HUES6 (cell line): ENCODE measurements around the gene ZDHHC17.
A peak's percentile ranks its signal among the peaks of the same experiment; 100 is the strongest.
"Not testable (repeated sequence)": the region's sequence is repeated elsewhere in the genome, so short reads cannot be mapped to it uniquely, and the experiment has no call there.

Experiments used
- H3K27ac ChIP-seq: 2 replicates; pipeline ENCODE4 v1.7.0; 2013; ENCODE audit warnings: low read depth, mild to moderate bottlenecking, low read length, inconsistent platforms
- H3K27me3 ChIP-seq: 2 replicates; pipeline ENCODE4 v1.6.1; 2013; ENCODE audit warnings: low read length; ENCODE audit not compliant: control insufficient read depth, insufficient read depth
- H3K36me3 ChIP-seq: 2 replicates; pipeline ENCODE4 v1.6.1; 2013; ENCODE audit warnings: low read length; ENCODE audit not compliant: control insufficient read depth, insufficient read depth
- H3K4me1 ChIP-seq: 2 replicates; pipeline ENCODE4 v1.6.1; 2013; ENCODE audit warnings: low read length; ENCODE audit not compliant: control insufficient read depth, insufficient read depth
- H3K4me3 ChIP-seq: 2 replicates; pipeline ENCODE4 v1.5.1; 2013; ENCODE audit warnings: low read depth, low read length
- H3K9ac ChIP-seq: one replicate; pipeline ENCODE4 v1.6.1; 2013; ENCODE audit warnings: mild to moderate bottlenecking, low read length
- H3K9me3 ChIP-seq: 2 replicates; pipeline ENCODE4 v1.6.1; 2013; ENCODE audit warnings: low read depth, low read length; ENCODE audit not compliant: control insufficient read depth, insufficient read depth

ZDHHC17 gene, protein sequence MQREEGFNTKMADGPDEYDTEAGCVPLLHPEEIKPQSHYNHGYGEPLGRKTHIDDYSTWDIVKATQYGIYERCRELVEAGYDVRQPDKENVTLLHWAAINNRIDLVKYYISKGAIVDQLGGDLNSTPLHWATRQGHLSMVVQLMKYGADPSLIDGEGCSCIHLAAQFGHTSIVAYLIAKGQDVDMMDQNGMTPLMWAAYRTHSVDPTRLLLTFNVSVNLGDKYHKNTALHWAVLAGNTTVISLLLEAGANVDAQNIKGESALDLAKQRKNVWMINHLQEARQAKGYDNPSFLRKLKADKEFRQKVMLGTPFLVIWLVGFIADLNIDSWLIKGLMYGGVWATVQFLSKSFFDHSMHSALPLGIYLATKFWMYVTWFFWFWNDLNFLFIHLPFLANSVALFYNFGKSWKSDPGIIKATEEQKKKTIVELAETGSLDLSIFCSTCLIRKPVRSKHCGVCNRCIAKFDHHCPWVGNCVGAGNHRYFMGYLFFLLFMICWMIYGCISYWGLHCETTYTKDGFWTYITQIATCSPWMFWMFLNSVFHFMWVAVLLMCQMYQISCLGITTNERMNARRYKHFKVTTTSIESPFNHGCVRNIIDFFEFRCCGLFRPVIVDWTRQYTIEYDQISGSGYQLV

DNA sequence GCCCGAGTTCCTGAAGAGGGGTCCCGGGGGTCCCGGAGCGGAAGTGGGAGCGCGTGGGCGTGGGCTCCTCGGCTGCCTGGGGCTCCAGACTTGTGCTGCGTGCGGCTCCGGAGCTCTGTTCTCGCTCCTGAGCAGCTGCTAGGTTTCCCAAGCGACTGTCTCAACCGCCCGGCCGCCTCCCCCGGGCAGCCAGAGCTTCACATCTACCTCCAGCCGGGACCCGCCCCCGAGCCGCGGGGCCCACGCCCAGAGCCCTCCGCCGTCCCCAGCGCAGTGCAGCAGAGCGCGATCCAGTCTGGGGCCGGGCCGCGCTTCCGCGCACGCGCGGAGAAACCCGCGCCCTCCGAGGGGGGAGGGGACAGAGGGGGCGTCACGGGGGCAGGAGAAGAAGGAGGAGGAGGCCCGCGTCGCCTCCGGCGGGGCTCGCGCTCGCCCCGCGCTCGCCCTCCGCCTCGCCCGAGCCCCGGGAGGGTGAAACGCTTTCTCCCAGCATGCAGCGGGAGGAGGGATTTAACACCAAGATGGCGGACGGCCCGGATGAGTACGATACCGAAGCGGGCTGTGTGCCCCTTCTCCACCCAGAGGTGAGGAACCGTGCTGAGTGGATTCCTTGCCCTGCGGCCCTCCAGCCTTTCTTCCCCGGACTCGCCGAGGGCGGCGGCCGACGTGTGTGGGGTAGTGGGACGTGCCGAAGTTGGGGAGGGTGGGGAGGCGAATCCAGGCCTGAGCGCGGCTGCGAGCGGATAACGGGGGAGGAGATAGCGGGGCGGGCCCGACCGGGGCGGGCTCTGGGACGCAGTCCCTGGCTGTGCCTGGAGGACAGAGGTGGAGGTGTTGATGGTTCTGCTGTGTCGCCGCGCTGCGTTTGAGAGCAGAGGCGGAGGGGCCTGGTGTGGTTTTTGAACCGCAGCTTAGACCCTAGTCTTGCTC lies at the start of gene ZDHHC17:
ZDHHC17 (plus strand) TSS at position 370 of the 930 bp plus-strand sequence; CDS start at position 492, 122 bp downstream.
- H3K9me3 ChIP-seq = no peaks in the 10 kb centered on the region
- H3K4me1 ChIP-seq = peaks cover 15% of the 10 kb centered on the region
- no peaks in the 10 kb centered on the region for H3K27me3 ChIP-seq
- H3K36me3 ChIP-seq = no peaks in the 10 kb centered on the region
- peak within 1 kb of the TSS; percentile 90 for H3K4me3 ChIP-seq
- peak within 1 kb of the TSS; percentile 94 for H3K9ac ChIP-seq
- peak within 1 kb of the TSS; percentile 94 for H3K27ac ChIP-seq

DNA sequence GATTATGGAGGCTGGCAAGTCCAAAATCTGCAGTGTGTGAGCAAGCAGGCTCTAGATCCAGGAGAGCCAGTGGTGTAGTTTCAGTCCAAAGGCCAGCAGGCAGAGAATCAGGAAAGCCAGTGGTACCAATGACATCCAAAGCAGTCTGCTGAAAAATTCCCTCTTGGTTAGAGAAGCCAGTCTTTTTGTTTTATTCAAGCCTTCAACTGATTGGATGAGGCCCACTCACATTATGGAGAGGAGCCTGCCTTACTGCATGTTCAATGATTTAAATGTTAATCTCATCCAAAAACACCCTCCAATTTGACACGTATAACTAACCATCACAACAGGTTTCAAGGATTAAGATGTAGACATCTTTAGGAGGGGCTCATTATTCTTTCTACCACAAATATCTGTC lies 49.5 kb upstream of the ZDHHC17 start:
- H3K9ac ChIP-seq = no peak overlapping the region
- no peaks in the 10 kb centered on the region for H3K27me3 ChIP-seq
- H3K4me3 ChIP-seq = no peak overlapping the region
- peaks cover 19% of the 10 kb centered on the region for H3K4me1 ChIP-seq
- H3K9me3 ChIP-seq = peaks cover 6% of the 10 kb centered on the region; the same call in 1 of the 2 replicates
- no peaks in the 10 kb centered on the region for H3K36me3 ChIP-seq
- no peak overlapping the region for H3K27ac ChIP-seq

DNA sequence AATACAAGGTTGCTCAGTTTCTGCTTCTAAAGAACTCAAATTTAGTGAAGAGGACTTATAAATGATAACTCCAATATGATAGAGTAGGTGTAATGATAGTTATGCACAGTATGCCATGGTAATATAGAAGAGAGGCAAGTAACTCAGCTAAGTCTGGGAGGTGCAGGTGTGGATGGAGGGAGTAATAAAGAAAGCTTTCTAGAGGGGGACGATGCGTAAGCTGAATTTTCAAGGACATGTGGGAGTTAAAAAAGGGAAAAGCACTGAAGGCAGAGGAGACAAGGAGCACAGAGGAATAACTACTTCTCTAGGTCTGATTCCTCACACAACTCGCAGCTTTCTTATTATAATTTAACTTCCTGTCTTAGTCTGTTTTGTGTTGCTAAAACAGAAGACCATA lies 49.1 kb upstream of the ZDHHC17 start:
- Histone ChIP-seq H3K9ac (no peak overlapping the region), H3K27me3 (no peaks in the 10 kb centered on the region), H3K27ac (no peak overlapping the region), H3K36me3 (no peaks in the 10 kb centered on the region), H3K4me3 (no peak overlapping the region), H3K4me1 (peaks cover 24% of the 10 kb centered on the region), H3K9me3 (peaks cover 6% of the 10 kb centered on the region; the same call in 1 of the 2 replicates)

DNA sequence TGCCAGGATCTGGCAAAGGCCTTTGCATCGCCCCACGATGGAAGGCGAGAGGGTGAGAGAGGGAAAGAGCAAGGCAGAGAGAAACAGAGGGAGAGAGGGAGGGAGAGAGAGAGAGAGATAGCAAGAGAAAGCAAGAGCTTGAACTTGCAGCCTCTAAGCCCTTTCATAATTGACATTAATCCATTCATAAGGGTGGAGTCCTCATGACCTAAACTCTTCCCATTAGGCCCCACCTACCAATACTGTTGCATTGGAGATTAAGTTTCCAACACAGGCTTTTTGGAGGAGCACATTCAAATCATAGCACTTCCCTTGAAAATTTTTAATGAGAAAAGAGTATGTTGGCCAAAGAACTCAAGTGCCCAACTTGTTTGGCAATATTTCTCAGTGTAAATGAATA lies 48.6 kb upstream of the ZDHHC17 start:
- H3K4me3 ChIP-seq = no peak overlapping the region
- H3K4me1 ChIP-seq = peaks cover 26% of the 10 kb centered on the region
- H3K9me3 ChIP-seq = peaks cover 6% of the 10 kb centered on the region; the same call in 1 of the 2 replicates
- H3K27ac ChIP-seq = no peak overlapping the region
- H3K9ac ChIP-seq = no peak overlapping the region
- no peaks in the 10 kb centered on the region for H3K36me3 ChIP-seq
- no peaks in the 10 kb centered on the region for H3K27me3 ChIP-seq

DNA sequence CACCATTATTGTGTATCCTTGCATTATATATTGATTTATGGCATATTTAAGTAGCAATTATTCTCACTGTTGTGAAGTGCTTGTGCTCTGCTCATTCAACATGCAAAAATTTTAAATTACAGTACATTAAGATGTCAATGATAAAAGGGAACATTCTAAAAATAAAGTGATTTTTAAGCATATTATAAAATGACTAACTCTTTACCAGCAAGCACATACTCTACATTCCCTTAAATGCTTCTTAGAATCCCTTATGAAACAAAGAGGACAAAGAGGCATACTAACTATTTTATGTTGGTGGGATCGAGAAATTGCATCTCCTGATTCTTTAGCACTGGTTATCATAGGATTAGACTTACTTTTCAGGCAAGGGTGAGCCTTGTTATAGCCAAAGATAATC lies 46.6 kb upstream of the ZDHHC17 start:
- H3K27ac ChIP-seq = no peak overlapping the region
- peaks cover 6% of the 10 kb centered on the region; the same call in 1 of the 2 replicates for H3K9me3 ChIP-seq
- H3K9ac ChIP-seq = no peak overlapping the region
- peaks cover 26% of the 10 kb centered on the region for H3K4me1 ChIP-seq
- no peak overlapping the region for H3K4me3 ChIP-seq
- H3K36me3 ChIP-seq = no peaks in the 10 kb centered on the region
- H3K27me3 ChIP-seq = no peaks in the 10 kb centered on the region

DNA sequence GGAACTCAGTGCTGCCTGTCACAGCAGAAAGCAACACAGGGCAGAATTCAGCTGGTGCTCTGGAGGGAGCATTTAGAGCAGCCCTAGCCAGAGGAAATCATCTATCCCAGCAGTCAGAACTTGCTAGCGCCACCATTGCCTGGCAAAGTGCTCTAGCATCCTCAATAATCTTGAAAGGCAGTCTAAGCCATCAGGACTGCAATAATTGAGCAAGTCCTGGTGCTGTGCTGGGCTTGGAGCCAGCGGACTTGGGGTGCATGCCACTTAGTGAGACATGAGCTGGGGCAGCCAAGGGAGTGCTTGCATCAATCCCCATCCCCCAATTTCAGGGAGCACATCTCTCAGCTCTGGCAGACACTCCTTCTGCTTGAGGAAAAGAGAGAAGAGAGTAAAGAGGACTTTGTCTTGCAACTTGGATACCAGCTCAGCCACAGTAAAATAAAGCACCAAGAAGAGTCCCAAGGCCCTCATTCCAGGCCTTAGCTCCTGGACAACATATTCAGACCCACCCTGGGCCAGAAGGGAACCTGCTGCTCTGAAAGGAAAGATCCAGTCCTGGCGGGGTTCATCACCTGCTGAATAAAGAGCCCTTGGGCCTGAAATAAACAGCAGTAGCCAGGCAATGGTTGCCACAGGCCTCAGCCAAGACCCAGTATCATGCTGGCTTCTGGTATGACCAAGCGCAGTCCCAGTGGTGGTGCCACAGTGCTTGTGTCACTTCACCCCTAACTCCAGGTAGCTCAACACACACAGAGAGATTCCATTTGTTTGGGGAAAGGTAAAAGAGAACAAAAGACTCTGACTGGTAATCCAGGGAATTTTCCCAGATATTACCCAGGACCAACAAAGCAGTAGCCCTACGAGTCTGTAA lies 44.5 kb upstream of the ZDHHC17 start:
- H3K9ac ChIP-seq = no peak overlapping the region

DNA sequence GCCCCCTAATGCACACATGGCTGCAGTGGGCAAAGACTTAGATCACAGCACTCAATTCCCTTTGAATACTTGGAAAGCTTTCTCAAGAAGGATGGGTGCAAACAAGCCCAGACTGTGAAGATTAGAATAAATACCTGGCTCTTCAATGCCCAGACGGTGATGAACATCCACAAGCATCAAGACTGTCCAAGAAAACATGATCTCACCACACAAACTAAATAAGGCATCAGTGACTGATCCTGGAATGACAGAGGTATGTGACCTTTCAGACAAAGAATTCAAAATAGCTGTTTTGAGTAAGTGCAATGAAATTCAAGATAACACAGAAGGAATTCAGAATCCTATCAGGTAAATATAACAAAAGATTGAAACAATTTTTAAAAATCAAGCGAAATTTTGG lies 43.8 kb upstream of the ZDHHC17 start:
- Histone ChIP-seq H3K9ac (no peak overlapping the region), H3K4me3 (no peak overlapping the region), H3K27me3 (no peaks in the 10 kb centered on the region), H3K4me1 (peaks cover 23% of the 10 kb centered on the region), H3K36me3 (no peaks in the 10 kb centered on the region), H3K9me3 (no peaks in the 10 kb centered on the region), H3K27ac (no peak overlapping the region)

More for the DNA sequence above, 44.5 kb upstream of the ZDHHC17 start:
- no peaks in the 10 kb centered on the region for H3K27me3 ChIP-seq
- no peaks in the 10 kb centered on the region for H3K36me3 ChIP-seq
- no peak overlapping the region for H3K27ac ChIP-seq
- H3K9me3 ChIP-seq = 0 out of 2 replicates have a peak, but pooled peaks cover 2% of the 10 kb centered on the region
- H3K4me1 ChIP-seq = peaks cover 26% of the 10 kb centered on the region
- no peak overlapping the region for H3K4me3 ChIP-seq

DNA sequence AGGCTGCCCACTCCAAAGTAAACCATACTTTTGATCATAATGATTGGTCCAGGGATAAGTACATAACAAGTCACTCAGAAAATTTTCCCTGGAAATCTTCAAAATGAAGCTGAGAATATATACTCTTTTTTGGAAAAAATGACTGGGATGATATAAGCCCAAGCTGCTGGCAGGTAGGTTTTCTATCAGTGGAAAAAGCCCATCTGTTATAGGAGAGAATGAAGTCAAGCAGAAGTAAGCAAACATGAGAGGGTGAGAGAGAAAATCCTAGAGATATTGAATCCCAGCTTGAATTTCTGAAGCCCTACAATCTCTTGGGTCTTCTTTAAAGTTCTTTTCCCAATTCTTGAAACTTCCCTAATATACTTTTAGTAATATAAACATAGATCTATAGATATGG lies 37.3 kb upstream of the ZDHHC17 start:
- H3K4me1 ChIP-seq = no peaks in the 10 kb centered on the region

DNA sequence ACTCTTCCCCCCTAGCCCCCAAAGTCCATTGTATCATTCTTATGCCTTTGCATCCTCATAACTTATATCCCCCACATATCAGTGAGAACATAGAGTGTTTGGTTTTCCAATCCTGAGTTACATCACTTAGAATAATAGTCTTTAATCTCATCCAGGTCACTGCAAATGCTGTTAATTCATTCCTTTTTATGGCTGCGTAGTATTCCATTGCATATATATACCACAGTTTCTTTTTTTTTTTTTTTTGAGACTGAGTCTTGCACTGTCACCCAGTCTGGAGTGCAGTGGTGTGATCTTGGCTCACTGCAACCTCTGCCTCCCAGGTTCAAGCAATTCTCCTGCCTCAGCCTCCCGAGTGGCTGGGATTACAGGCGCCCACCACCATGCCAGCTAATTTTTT lies 31.7 kb upstream of the ZDHHC17 start:
- H3K36me3 ChIP-seq, H3K27me3 ChIP-seq, H3K4me3 ChIP-seq: not testable (repeated sequence)

More for the DNA sequence above, 37.3 kb upstream of the ZDHHC17 start:
- H3K36me3 ChIP-seq = no peaks in the 10 kb centered on the region
- H3K27ac ChIP-seq = no peak overlapping the region
- no peaks in the 10 kb centered on the region for H3K27me3 ChIP-seq
- no peak overlapping the region for H3K4me3 ChIP-seq
- H3K9me3 ChIP-seq = no peaks in the 10 kb centered on the region
- H3K9ac ChIP-seq = no peak overlapping the region

DNA sequence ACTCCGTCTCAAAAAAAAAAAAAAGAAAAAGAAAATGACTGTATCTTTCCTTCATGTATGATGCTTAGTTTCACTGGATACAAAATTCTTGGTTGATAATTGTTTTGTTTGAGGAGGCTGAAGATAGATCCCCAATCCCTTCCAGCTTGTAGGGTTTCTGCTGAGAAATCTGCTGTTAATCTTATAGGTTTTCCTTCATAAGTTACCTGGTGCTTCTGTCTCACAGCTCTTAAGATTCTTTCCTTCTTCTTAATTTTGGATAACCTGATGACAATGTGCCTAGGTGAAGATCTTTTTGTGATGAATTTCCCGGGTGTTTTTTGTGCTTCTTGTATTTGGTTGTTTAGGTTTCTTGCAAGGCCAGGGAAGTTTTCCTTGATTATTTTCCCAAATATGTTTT lies 26.2 kb upstream of the ZDHHC17 start:
- not testable (repeated sequence) for H3K27ac ChIP-seq

More for the DNA sequence above, 31.7 kb upstream of the ZDHHC17 start:
- H3K9me3 ChIP-seq = peaks cover 17% of the 10 kb centered on the region; the same call in 1 of the 2 replicates
- not testable (repeated sequence) for H3K4me1 ChIP-seq, H3K9ac ChIP-seq, H3K27ac ChIP-seq

More for the DNA sequence above, 26.2 kb upstream of the ZDHHC17 start:
- H3K27me3 ChIP-seq, H3K36me3 ChIP-seq, H3K9ac ChIP-seq, H3K4me1 ChIP-seq, H3K4me3 ChIP-seq: not testable (repeated sequence)
- peaks cover 23% of the 10 kb centered on the region for H3K9me3 ChIP-seq
